MCF 10A (cell line): ENCODE measurements around the gene HEBP1. TPM values are rescaled to one million over a fixed set of nuclear protein-coding genes. Genes with fewer than 3 reads are reported as not detected.

Source experiments
- BruUV-seq: library from RNA; stranded (reverse); fragments of 400-500 nt; replicated peaks from 2 replicates; lab custom pipeline; 2021; lab: Mats Ljungman, UMichigan
- CTCF ChIA-PET: fragments of 300-600 bp; sonication (Branson Sonifier 250); formaldehyde crosslinking; extraction: SDS; loops from one replicate; lab custom pipeline; 2021; ENCODE audit warnings: antibody characterized with exemption, inconsistent platforms; lab: Yijun Ruan, JAX
- POLR2A ChIA-PET: fragments of 300-600, 350-650 bp; sonication (Branson Sonifier 250); formaldehyde crosslinking; extraction: SDS; loops from one replicate; lab custom pipeline; 2020; ENCODE audit warnings: antibody characterized with exemption, inconsistent platforms; lab: Yijun Ruan, JAX
- DNase-seq: peaks from one replicate; pipeline ENCODE4 v3.0.0-alpha.2; 2018; ENCODE audit not compliant: unreplicated experiment
- H3K27ac Mint-ChIP-seq: one replicate; pipeline ENCODE4 v1.8.0; 2022; ENCODE audit warnings: mild to moderate bottlenecking, low read depth, mixed read lengths; ENCODE audit not compliant: unreplicated experiment
- H3K27me3 Mint-ChIP-seq: one replicate; pipeline ENCODE4 v1.8.0; 2022; ENCODE audit warnings: mixed read lengths; ENCODE audit not compliant: insufficient read depth, unreplicated experiment
- H3K36me3 Mint-ChIP-seq: one replicate; pipeline ENCODE4 v1.8.0; 2022; ENCODE audit warnings: mild to moderate bottlenecking, moderate library complexity, mixed read lengths; ENCODE audit not compliant: insufficient read depth, unreplicated experiment
- H3K4me1 Mint-ChIP-seq: one replicate; pipeline ENCODE4 v1.8.0; 2022; ENCODE audit warnings: mixed read lengths; ENCODE audit not compliant: insufficient read depth, unreplicated experiment
- H3K4me3 Mint-ChIP-seq: one replicate; pipeline ENCODE4 v1.8.0; 2022; ENCODE audit warnings: mild to moderate bottlenecking, moderate library complexity, mixed read lengths; ENCODE audit not compliant: unreplicated experiment
- H3K9me3 Mint-ChIP-seq: one replicate; pipeline ENCODE4 v1.8.0; 2022; ENCODE audit warnings: mixed read lengths; ENCODE audit not compliant: unreplicated experiment
- CTCF ChIP-seq: fragments of 200-600 bp; IDR thresholded peaks from one replicate; pipeline ENCODE4 v1.8.0; 2022; ENCODE audit warnings: antibody characterized with exemption, mild to moderate bottlenecking; ENCODE audit not compliant: unreplicated experiment
- intact Hi-C: fragments of 100-400 bp; cut with micrococcal nuclease; formaldehyde crosslinking; loops from 2 replicates; pipeline ENCODE4 v1.14.1; 2022
- total RNA-seq: library from RNA; stranded (reverse); gene quantifications from 2 replicates; pipeline ENCODE4 v1.2.3, GENCODE V29; 2022

HEBP1 gene
- total RNA-seq, 1 experiment from 2014 or later: 30.8 TPM

GRCh38 chr12:12999271-12999958, 650 bp downstream of the HEBP1 start:
- ChIA-PET CTCF (interaction anchor here (0.6 to 3.2 kb wide), 6 partner anchors 10 to 213 kb away, joined by 3 to 24 read pairs (median 5); no protein-coding TSS in a partner anchor), POLR2A (interaction anchor here (0.8 to 1.6 kb wide), 11 partner anchors 14 to 223 kb away, joined by 3 to 5 read pairs (median 3); partner anchors contain the start of genes FAM234B and GPRC5A)
- Mint-ChIP-seq H3K27me3 (no peaks in the 10 kb centered on the region), H3K4me1 (peaks cover 33% of the 10 kb centered on the region), H3K4me3 (peak overlapping the region; percentile 96), H3K9me3 (no peaks in the 10 kb centered on the region), H3K27ac (peak overlapping the region; percentile 84), H3K36me3 (peaks cover 6% of the 10 kb centered on the region)
- no peak for TF ChIP-seq CTCF
- no peak for DNase-seq
- intact Hi-C loops: no loop called here
- TSS peak; percentile 33 for BruUV-seq

GRCh38 chr12:12998248-12998647, 1.8 kb downstream of the HEBP1 start:
- Mint-ChIP-seq H3K36me3 (peaks cover 6% of the 10 kb centered on the region), H3K27ac (no peak overlapping the region), H3K4me3 (no peak overlapping the region), H3K4me1 (peaks cover 36% of the 10 kb centered on the region), H3K27me3 (no peaks in the 10 kb centered on the region), H3K9me3 (no peaks in the 10 kb centered on the region)
- ChIA-PET POLR2A (interaction anchor here (0.6 to 1.6 kb wide), 6 partner anchors 46 to 210 kb away, joined by 3 to 5 read pairs (median 3); partner anchors contain the start of genes FAM234B and GPRC5A), CTCF (interaction anchor here (0.6 to 3.2 kb wide), 7 partner anchors 12 to 1177 kb away, joined by 3 to 24 read pairs (median 4); no protein-coding TSS in a partner anchor)
- BruUV-seq: no TSS peak
- no peak for DNase-seq
- TF ChIP-seq CTCF: no peak
- intact Hi-C loops: no loop called here

- POLR2A ChIA-PET: interaction anchor here (0.6 to 1.1 kb wide), 3 partner anchors 40 to 209 kb away, joined by 3 read pairs; no protein-coding TSS in a partner anchor
- no peaks in the 10 kb centered on the region for H3K27me3 Mint-ChIP-seq
These were observed 2.3 kb downstream of the HEBP1 start for GRCh38 chr12:12997734-12998133.

More at GRCh38 chr12:12997734-12998133, 2.3 kb downstream of the HEBP1 start:
- TF ChIP-seq CTCF: no peak
- Mint-ChIP-seq H3K4me3 (no peak overlapping the region), H3K36me3 (peaks cover 6% of the 10 kb centered on the region), H3K4me1 (peaks cover 41% of the 10 kb centered on the region), H3K27ac (no peak overlapping the region), H3K9me3 (no peaks in the 10 kb centered on the region)
- intact Hi-C loops: no loop called here
- CTCF ChIA-PET: interaction anchor here (0.6 to 3.2 kb wide), 6 partner anchors 14 to 1177 kb away, joined by 3 to 24 read pairs (median 4); no protein-coding TSS in a partner anchor
- no TSS peak for BruUV-seq
- DNase-seq: no peak
